NCI-H526 (cell line): ENCODE results near the gene TBCD.
"Not testable (repeated sequence)": the region's sequence is repeated elsewhere in the genome, so short reads cannot be mapped to it uniquely, and the experiment has no call there.

Source experiments
- DNase-seq, 2 experiments: peaks; one replicate each; lab custom pipeline; 2025; lab: John Stamatoyannopoulos, UW

Gene TBCD

DNA sequence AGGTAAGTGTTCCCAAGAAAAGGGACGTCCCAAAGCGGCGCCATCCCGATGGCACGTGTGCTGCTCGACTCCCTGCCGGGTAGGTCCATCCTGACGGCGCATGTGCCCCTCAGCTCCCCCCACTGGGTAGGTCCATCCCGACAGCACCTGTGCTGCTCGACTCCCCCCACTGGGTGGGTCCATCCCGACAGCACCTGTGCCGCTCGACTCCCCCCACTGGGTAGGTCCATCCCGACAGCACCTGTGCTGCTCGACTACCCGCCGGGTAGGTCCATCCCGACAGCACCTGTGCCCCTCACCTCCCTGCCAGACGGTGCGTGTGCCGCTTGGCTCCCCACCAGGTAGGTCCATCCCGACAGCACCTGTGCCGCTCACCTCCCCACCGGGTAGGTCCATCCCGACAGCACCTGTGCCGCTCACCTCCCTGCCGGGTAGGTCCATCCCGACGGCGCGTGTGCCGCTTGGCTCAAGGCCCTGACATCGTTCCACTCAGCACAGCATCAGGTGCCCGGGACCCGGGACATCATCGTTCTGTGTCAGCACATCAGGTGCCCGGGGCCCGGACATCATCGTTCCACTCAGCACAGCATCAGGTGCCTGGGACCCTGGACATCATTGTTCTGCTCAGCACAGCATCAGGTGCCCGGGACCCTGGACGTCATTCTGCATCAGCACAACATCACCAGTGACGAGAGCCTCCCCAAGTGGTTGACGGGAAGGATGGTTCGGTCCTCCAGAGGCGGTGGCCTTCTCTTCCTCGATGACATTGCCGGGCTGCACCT is 22.2 kb upstream of the TBCD start:
- DNase-seq, result no peak

DNA sequence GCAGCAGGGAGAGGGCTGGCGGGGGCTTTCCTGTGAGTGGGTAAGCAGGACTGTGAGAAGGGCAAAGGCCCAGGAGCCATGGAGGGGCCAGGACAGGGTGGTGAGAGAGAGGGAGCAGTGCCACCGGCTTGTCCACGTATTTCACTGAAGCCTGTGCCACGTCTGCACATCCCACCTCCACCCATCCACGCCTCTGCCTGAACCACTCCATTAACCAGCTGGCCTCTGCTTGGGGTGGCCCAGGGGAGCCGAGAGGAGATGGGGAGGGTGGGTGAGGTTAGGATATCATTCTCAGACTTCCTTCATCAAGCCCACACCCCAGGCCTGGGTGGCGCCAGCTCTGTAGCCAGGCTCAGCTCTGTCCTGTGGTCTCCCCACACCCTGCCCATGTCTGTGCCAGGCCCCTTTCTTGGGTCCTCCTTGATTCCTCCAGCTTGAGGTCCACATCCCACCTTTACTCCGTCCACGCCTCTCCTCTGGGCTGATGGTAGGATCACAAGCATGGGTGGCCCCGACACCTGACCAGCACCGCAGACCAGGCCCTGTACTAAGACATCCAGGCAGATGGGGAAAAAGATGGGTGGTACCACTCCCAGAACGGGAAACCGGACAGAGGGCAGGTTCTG is 19.6 kb upstream of the TBCD start:
- DNase-seq, result no peak

DNA sequence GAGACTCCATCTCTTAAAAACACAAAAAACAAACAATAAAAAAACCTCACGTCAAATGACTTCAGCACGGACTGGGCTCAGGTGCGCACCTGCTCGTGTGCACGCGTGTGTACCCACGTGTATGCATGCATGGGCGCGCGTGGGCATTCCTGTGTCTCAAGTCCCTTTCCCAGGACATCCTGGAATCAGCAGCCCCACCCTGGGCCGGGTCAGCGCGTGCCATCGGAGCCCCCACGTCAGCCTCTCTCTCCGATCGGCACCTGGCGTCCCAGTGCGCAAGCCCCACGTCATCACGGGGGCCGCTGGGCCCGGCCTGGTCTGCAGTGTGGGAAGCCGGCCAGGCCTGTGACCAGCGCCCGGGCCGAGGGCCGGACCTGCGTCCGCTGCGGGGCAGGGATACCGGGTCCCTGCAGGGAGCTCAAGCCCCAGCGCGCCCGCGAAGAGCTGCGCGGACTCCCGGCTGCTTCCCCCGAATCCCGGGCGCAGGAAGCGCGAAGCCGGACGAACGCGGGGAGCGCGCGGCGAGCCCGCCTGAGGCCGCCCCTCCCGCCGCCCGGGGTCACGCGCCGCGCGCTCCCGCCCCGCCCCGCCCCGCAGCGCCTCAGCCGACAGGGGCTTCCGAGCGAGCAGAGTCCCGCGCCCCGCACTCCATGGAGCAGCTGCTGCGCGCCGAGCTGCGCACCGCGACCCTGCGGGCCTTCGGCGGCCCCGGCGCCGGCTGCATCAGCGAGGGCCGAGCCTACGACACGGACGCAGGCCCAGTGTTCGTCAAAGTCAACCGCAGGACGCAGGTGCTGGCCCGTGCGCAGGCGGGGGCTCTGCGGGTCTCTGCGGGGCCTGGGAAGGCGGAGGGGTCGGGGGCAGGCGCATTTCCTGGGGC is 16.6 kb upstream of the TBCD start, which contains the start of gene FN3K:
Gene FN3K (plus strand): TSS at position 629 of the 880 bp plus-strand sequence. CDS start 22 bp downstream, at position 651.
- DNase-seq, result peak in 1 of 2 experiments; percentile 85

DNA sequence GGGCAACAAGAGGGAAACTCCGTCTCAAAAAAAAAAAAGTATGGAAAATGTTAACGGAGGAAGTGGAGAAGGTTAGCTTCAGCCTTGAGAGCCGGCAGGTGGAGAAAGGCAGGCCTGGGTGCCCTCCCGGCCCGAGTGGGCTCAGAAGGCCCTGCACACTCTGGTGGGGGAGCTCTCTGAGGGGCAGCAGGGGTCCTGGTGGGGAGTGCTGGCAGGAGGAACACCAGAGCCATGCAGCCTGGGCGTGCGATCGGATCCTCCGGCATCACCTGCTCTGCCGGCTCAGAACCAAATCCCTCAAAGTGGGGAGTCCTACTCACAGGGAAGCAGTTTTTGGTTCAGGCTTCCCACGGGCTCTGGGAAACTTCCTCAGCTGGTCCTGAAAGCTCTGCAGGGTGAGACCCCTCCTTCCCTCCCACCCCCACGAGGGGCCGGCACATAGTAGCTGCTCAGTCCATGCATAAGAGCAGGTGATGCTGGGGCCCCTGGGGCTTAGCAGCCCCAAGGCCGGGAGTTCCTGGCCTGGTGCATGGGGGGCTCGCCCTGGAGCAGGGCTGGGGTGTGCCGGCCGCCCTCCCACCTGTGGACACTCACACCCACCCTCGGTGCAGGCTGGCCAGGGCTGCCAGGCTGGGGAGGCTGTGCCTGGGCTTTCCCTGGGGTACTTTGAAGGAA is 15.2 kb upstream of the TBCD start:
- no peak for DNase-seq

DNA sequence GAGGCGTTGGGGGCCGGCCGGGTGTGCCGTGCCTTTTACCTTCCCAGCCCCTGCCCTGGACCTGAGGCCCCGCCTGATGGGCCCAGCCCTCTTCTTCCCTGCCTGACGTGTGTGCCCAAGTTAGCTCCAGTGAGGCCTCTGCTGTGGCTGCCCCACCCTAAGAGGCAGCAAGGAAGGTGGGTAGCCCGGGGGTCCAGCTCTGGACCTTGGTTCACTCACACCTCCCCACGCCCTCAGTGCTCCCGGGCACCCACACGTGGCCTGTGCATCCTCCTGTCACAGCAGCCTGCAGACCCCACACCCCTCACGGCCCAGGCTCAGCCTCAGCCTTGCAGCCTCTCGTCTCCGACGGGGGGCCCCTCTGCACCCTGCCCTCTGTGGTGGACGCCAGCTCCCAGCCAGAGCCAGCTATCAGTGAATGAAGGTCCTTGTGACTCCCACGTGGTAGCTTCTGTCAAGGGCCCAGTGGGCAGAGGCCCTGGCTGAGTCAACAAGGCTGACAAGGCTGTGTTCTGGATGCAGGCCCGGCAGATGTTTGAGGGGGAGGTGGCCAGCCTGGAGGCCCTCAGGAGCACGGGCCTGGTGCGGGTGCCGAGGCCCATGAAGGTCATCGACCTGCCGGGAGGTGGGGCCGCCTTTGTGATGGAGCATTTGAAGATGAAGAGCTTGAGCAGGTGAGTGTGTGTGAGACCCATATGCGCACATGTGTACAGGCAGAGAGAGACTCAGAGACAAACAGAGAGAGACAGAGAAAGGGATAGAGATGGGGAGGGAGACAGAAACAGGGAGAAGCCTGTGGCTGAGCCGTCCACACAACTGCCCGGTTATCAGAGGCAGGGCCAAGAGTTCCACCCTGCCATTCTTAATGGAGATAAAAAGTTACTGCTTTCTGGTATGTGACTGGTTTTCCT is 13.6 kb upstream of the TBCD start:
- no peak for DNase-seq

DNA sequence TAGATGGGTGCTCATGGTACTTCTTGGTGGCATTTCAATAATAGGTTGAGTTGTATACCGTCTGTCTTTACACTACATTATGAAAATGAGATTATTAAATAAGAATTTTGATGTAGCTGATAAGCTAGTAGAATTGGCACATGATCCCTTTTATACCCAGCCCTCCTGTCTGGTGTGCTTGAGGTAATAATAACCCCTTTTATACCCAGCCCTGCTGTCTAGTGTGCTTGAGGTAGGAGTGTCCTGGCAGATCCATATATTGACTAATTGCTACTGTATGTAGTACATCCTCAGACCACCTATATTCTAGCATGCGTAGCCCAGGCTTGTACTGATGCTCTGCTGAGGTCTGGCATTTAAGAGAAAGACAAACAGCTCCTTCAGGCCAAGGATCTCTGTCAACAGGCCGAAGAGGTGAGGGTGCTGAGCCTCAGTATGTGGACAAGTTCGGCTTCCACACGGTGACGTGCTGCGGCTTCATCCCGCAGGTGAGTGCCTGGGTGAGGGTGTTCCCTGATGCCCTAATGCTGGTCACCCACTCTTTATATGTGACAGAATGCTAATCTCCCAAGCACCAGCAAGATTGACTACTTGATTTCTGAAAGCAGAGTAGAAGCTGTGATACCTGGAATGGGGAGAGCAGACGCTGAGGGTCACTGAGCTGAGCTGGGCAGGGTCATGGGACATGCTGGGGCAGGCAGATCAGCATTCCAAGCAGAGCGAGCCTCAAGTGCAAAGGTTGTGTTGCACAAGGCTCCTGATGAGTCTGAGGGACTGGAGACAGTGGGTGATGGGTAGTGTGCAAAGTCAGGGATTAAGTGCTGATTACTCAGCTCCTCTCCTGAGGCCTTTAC is 10.7 kb upstream of the TBCD start:
- no peak for DNase-seq

DNA sequence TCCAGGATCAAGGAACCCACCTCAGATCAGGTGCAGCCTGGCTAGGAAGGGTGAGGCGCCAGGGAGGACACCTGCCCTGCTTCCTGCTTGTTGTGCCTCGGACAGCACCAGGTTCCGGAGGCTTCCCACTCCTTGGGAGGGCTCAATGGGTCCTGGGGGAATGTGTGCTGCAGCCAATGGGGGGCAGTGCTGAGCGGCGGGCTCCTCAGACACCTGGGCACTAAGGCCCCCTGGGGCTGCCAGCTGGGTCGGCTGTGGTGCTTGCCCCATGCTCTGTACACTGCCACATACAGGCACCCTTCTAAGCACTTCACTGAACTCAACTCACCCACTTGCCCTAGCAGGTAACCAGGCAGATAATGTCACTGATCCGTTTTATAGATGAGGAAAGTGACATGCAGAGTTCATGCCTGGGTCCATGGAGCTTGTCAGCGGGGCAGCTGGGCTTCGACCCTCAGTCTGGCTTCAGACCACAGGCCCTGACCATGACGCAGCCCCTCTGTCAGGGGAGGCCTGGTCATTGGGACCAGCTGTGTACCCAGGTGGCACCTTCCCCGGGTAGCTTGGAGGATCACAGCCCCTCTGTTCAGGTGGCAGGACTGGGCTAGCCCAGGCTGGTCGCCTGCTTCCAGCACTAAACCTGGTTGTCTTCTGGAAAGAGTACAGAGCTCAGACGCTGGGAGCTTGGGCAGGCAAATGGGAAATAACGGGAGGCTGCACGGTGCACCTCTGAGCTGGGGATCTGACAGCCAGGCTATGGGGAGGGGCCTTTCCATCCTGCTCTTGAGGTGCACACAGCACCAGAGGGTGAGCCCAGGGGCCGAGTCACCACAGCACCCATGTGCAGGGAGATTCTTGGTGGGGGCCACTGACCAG is 8.3 kb upstream of the TBCD start:
- DNase-seq, result no peak

DNA sequence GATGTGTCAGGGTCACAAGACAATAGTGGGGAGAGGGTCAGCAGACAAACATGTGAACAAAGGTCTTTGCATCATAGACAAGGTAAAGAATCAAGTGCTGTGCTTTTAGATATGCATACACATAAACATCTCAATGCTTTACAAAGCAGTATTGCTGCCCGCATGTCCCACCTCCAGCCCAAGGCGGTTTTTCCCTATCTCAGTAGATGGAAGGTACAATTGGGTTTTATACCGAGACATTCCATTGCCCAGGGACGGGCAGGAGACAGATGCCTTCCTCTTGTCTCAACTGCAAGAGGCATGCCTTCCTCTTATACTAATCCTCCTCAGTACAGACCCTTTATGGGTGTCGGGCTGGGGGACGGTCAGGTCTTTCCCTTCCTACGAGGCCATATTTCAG is 7.1 kb upstream of the TBCD start:
- not testable (repeated sequence) for DNase-seq

DNA sequence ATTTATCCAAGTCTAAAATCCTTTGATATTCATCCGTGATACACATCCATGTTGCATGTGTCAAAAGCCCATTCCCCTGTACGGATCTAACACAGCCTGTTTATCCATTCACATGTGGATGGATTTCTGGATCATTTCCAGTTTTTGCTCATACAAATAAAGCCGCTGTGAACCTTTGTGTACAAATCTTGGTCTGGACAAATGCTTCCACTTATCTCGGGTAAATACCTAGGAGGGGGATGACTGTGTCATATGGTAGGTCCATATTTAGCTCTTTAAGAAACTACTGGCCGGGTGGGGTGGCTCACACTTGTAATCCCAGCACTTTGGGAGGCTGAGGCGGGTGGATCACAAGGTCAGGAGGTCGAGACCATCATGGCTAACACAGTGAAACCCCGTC is 6.3 kb upstream of the TBCD start:
- DNase-seq, result no peak

DNA sequence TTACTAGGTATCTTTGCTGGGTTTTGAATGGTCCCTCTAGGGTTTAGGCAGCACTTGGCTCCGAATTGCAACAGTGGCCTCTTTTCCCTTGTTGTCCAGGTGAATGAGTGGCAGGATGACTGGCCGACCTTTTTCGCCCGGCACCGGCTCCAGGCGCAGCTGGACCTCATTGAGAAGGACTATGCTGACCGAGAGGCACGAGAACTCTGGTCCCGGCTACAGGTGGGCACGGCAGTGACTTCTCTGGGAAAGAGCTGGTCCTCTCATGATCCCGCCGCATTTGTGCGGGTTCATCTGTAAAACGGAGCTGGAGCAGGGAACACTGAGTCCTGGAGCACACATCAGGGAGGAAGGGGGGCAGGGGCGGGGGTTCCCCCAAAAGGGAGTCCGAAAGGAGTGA is 3.1 kb upstream of the TBCD start:
- DNase-seq, result no peak

DNA sequence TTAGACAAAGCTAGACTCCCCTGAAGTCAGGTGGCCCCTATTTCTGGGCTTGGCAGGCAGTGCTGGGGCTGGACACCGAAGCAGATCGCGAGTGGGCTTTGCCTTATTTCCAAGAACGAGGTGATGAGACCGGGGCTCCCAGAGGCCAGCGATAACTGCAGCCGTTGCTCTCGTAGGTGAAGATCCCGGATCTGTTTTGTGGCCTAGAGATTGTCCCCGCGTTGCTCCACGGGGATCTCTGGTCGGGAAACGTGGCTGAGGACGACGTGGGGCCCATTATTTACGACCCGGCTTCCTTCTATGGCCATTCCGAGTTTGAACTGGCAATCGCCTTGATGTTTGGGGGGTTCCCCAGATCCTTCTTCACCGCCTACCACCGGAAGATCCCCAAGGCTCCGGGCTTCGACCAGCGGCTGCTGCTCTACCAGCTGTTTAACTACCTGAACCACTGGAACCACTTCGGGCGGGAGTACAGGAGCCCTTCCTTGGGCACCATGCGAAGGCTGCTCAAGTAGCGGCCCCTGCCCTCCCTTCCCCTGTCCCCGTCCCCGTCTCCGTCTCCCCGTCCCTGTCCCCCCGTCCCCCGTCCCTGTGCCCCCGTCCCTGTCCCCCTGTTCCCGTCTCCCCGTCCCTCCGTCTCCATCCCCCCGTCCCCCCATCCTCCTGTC is 1.5 kb upstream of the TBCD start:
- no peak for DNase-seq

DNA sequence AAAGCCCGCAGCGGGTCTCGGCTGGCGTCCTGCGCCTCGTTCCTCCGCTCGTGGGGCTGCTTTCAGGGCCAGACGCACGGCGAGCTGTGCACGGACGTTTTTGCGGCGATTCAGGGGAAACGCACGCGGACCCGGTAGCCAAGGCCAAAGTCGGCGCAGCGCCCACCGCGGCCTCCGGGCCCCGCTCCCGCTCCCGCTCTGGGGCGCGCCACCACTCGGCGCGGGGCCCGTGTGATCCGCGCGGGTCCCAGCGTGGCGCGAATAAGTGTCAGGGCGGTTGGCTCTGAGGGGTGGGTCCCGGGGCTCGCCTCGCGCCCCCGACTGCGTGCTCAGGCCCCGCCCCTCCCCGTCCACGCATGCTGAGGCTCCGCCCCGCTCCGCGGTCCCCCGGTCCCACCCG is 694 bp upstream of the TBCD start:
- DNase-seq, result no peak

DNA sequence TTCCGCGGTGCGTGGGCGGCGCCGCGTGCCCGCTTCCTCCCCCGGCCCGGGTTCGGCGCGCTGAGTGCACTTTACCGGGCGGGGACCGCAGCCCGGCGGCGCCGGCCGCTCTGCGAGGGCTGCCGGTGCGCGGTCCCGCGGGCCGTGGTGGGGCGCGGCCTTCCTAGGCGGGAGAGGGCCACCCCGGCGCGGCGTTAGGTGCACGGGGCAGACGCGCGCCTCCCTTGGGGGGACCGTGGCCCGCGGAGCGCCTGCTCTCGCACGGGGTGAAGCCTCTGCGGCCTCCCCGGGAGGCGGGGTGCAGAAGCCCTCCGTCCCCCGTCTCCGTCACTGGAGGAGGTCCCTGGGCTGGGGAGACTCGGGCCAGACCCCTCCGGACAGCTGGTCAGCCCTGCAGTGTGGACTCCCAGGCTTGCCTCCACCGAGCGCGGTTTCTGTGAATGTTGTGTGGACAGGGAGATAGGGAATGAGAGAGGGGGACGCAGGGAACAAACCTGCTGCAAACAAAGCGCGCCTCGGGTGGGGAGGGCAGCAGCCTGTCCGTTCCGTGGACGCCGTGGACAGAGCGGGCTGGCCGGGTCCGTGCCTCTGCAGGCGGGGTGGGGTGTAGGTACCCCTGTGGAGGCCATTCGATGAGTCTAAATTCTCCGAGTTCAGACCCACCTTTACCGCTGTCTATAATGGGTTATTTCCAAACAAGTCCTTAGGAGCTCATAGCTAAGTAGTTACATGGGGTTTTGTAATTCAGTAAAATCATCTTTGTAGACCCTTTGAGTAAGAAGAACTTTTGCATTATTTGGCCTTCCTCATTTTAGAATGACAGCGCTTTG is 721 bp downstream of the TBCD start:
- DNase-seq, result peak in 1 of 2 experiments; percentile 66

DNA sequence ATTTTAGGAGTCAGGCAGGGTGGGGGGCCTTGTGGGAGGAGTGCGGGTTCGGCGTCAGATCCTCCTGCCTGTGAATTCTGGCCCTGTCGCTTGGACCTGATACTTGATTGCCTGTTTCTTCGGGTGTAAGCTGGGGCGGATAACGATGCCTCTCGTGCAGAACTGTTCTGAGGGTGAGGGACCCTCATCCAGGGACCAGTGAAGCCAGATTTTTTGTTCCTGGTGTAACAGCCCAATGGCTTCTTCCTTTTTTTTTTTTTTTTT is 1.3 kb downstream of the TBCD start:
- DNase-seq, result no peak

DNA sequence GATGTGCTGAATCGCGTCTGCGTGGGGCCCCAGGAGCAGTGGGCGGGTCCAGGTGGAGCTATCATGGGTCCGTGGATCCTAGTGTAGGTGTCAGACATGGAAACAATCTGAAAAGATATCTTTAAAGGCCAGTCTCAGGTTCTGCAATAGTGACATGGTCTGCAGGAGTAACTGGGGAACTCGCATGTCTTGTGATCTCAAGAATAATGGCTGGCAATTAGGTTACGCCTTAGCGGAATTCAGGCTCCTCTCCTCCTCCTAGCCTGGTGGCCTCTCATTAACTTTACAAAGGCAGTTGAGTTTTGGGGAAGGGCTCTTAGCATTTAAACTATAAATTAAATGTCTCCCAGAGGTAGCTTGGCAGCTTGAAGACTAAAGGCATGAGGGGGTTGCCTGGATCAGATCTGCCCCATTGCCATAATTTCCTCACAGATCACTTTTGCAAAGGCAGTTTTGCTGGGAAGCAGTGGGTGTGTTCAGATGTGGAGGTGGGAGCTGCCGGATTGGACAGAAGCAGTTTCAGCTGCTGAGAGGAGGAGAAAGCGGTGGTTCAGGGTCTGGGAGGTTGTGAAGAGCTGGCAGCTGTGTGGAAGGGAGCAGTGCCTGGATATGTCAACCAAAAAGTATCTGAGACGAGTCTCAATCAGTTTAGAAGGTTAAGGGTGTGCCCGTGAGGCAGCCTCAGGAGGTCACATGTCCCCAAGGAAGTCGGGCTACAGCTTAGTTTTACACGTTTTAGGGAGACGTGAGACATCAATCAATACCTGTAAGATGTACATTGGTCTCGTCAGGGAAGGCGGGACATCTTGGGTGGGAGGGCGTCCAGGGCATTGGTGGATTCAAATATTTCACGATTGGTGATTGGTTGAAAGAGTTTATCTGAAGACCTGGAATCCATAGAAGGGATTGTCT is 2.7 kb downstream of the TBCD start:
- peak in 1 of 2 experiments; percentile 65 for DNase-seq

DNA sequence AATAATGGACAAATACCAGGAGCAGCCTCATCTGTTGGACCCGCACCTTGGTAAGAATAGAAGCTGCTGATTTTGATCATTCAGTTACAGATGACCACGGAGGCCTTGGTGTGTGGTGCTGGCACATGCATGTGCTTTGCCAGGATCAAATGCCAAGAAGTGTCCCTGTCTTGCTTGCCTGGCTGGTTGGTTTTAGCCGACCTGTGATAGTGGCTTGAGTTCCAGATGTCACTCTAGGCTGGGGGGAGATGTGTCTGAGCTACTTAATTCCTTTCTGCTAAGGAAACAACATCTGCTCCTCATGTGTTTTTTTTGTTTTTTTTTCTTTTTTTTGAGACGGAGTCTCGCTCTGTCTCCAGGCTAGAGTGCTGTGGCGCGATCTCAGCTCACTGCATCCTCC is 4.3 kb downstream of the TBCD start:
- DNase-seq, result no peak

DNA sequence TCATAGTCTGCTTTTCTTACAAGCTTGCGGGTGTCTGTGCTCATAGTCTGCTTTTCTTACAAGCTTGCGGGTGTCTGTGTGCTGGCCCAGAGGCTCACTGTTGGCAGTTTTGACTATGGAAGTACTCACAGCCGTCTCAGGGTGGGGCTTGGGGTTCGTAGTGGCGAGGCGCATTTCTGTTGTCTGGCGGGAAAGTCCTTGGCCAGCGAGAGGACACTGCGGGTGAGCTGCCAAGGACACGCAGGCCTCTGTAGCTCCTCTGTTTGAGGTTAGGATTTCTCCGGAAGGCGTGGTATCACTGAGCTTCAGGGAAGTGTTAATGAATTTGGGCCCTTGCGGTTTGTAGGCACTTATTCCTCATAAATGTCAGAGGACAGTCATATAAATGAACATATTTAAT is 13.5 kb downstream of the TBCD start:
- no peak for DNase-seq
